GM12878 (cell line): ENCODE results near the gene DDX50. TPM values are rescaled to one million over a fixed set of nuclear protein-coding genes. Genes with fewer than 3 reads are reported as not detected.

Source experiments
- ATAC-seq: fragments of 200-7000 bp; cut with Tn5 transposase; 3 replicates; pipeline ENCODE4 v1.9.1; 2020; ENCODE audit warnings: mild to moderate bottlenecking, moderate library complexity
- BruUV-seq: library from RNA; stranded (reverse); fragments of 400-500 nt; replicated peaks from 2 replicates; lab custom pipeline; 2021; lab: Mats Ljungman, UMichigan
- CTCF ChIA-PET: fragments of 300-600 bp; sonication (Branson Sonifier 250); formaldehyde crosslinking; extraction: SDS; loops from one replicate; lab custom pipeline; 2021; ENCODE audit warnings: inconsistent platforms; lab: Yijun Ruan, JAX
- POLR2A ChIA-PET: fragments of 350-600 bp; formaldehyde crosslinking; extraction: SDS; loops from one replicate; lab custom pipeline; 2021; ENCODE audit warnings: inconsistent platforms; lab: Charles Lee
- RAD21 ChIA-PET: fragments of 300-600 bp; sonication (Branson Sonifier 250); formaldehyde crosslinking; loops from one replicate; lab custom pipeline; 2023; ENCODE audit warnings: antibody characterized with exemption; ENCODE audit not compliant: unreplicated experiment; lab: Charles Lee
- SMC1A ChIA-PET: fragments of 300-600 bp; sonication (Branson Sonifier 250); formaldehyde crosslinking; loops from one replicate; lab custom pipeline; 2023; ENCODE audit not compliant: unreplicated experiment, uncharacterized antibody; lab: Charles Lee
- DNase-seq: peaks from one replicate; pipeline ENCODE4 v3.0.0-alpha.2; 2011; ENCODE audit warnings: low read depth, low spot score
- FAIRE-seq: peaks from 3 replicates; lab custom pipeline; 2011; peaks lifted over from hg19 to GRCh38; lab: Jason Lieb, UNC
- H2AFZ ChIP-seq: 2 replicates; pipeline ENCODE4 v1.6.0; 2011; ENCODE audit warnings: low read depth, low read length, control low read depth; ENCODE audit not compliant: control insufficient read depth
- H3K27ac ChIP-seq: 2 replicates; pipeline ENCODE4 v1.5.1; 2011; ENCODE audit warnings: control low read depth; ENCODE audit not compliant: control insufficient read depth, insufficient read depth
- H3K27me3 ChIP-seq, 2 experiments: replicated peaks in 1 of 2; 2 replicates each; pipeline versions ENCODE4 v1.6.0 to v1.6.1; 2011; ENCODE audit warnings: low read length in 1 of 2; ENCODE audit not compliant: control insufficient read depth in 2 of 2, insufficient read depth in 2 of 2
- H3K36me3 ChIP-seq, 2 experiments: 2 replicates each; pipeline ENCODE4 v1.5.1; 2011; ENCODE audit warnings: low read length in 1 of 2; ENCODE audit not compliant: control insufficient read depth in 2 of 2, insufficient read depth in 2 of 2
- H3K4me1 ChIP-seq: 2 replicates; pipeline ENCODE4 v1.6.1; 2011; ENCODE audit warnings: mild to moderate bottlenecking, low read length, moderate library complexity, mixed read lengths; ENCODE audit not compliant: control insufficient read depth, insufficient read depth
- H3K4me2 ChIP-seq: 2 replicates; pipeline ENCODE4 v1.6.0; 2011; ENCODE audit warnings: control low read depth; ENCODE audit not compliant: control insufficient read depth, insufficient read depth
- H3K4me3 ChIP-seq: fragments of 200-600 bp; sonication (generic); 2 replicates; pipeline ENCODE4 v1.5.1; 2016
- H3K79me2 ChIP-seq: 2 replicates; pipeline ENCODE4 v1.6.0; 2011; ENCODE audit warnings: low read length; ENCODE audit not compliant: control insufficient read depth, insufficient read depth
- H3K9ac ChIP-seq: 2 replicates; pipeline ENCODE4 v1.8.0; 2011; ENCODE audit warnings: low read length, control low read depth, mixed read lengths; ENCODE audit not compliant: control insufficient read depth, insufficient read depth
- H3K9me3 ChIP-seq: replicated peaks from 3 replicates; pipeline ENCODE4 v1.5.1; 2011; ENCODE audit warnings: mild to moderate bottlenecking, low read length; ENCODE audit not compliant: control insufficient read depth, insufficient read depth
- H4K20me1 ChIP-seq: 2 replicates; pipeline ENCODE4 v1.6.0; 2011; ENCODE audit not compliant: control insufficient read depth, insufficient read depth
- CHD4 ChIP-seq: fragments of 200-600 bp; sonication (generic); IDR thresholded peaks from 2 replicates; pipeline ENCODE4 v1.6.1; 2016; ENCODE audit warnings: mild to moderate bottlenecking
- CREB1 ChIP-seq: IDR thresholded peaks from 2 replicates; pipeline ENCODE4 v1.6.1; 2012; ENCODE audit warnings: low read depth, mild to moderate bottlenecking, inconsistent platforms
- EP300 ChIP-seq, 2 experiments: fragments of 150-350 bp in 1 of 2; IDR thresholded peaks; 2 replicates each; pipeline ENCODE4 v1.6.1; 2011 to 2012; ENCODE audit warnings: low read depth in 2 of 2, low read length in 2 of 2, borderline replicate concordance in 1 of 2, improper control_type of control experiment in 1 of 2, inconsistent platforms in 1 of 2; ENCODE audit not compliant: control insufficient read depth in 1 of 2
- EZH2 ChIP-seq: IDR thresholded peaks from 2 replicates; pipeline ENCODE4 v1.6.1; 2012; ENCODE audit warnings: low read depth, mild to moderate bottlenecking, control low read depth, inconsistent platforms, low read length, borderline replicate concordance; ENCODE audit not compliant: control insufficient read depth
- IRF3 ChIP-seq: fragments of 450-650 bp; IDR thresholded peaks from 2 replicates; pipeline ENCODE4 v1.6.1; 2014; ENCODE audit warnings: mild to moderate bottlenecking
- KDM1A ChIP-seq: fragments of 200-600 bp; sonication (generic); IDR thresholded peaks from 2 replicates; pipeline ENCODE4 v1.6.1; 2016; ENCODE audit warnings: borderline replicate concordance
- NR2C1 ChIP-seq: fragments of 450-650 bp; IDR thresholded peaks from 2 replicates; pipeline ENCODE4 v1.6.1; 2017; ENCODE audit warnings: antibody characterized with exemption, mild to moderate bottlenecking, moderate library complexity
- PBX3 ChIP-seq: IDR thresholded peaks from 2 replicates; pipeline ENCODE4 v1.6.1; 2011; ENCODE audit warnings: mild to moderate bottlenecking, low read depth, low read length, moderate library complexity; ENCODE audit not compliant: insufficient replicate concordance
- RAD51 ChIP-seq: fragments of 450-650 bp; IDR thresholded peaks from 2 replicates; pipeline ENCODE4 v1.6.1; 2016; ENCODE audit warnings: moderate library complexity, mild to moderate bottlenecking, inconsistent platforms
- RBBP5 ChIP-seq: fragments of 200-600 bp; sonication (generic); conservative IDR thresholded peaks from 2 replicates; pipeline ENCODE4 v1.6.1; 2016
- SUPT20H ChIP-seq: IDR thresholded peaks from 2 replicates; pipeline ENCODE4 v1.6.1; 2011; ENCODE audit warnings: low read depth, mild to moderate bottlenecking, low read length, moderate library complexity, borderline replicate concordance; ENCODE audit not compliant: control insufficient read depth
- TAF1 ChIP-seq: IDR thresholded peaks from 2 replicates; pipeline ENCODE4 v1.6.1; 2011; ENCODE audit warnings: mild to moderate bottlenecking, low read depth, low read length, borderline replicate concordance
- ZBTB40 ChIP-seq: fragments of 450-650 bp; IDR thresholded peaks from 2 replicates; pipeline ENCODE4 v1.6.1; 2016; ENCODE audit warnings: mild to moderate bottlenecking, moderate library complexity, borderline replicate concordance
- WGBS: methylation state at CpG from one replicate; pipeline ENCODE4 v1.1.6; 2016; ENCODE audit warnings: low lambda C conversion rate; ENCODE audit not compliant: insufficient replicate concordance, insufficient coverage; ENCODE audit errors: missing lambda C conversion rate; 5-methylcytosine and 5-hydroxymethylcytosine counted together
- in situ Hi-C: fragments of 300-500 bp; cut with MboI; formaldehyde crosslinking; loops from 9 replicates; pipeline ENCODE4 v1.14.3; 2018; ENCODE audit warnings: mixed read lengths
- intact Hi-C: fragments of 100-400 bp; cut with micrococcal nuclease; formaldehyde crosslinking; loops from one replicate; pipeline ENCODE4 v1.14.2; 2022; ENCODE audit not compliant: unreplicated experiment
- polyA plus RNA-seq, 11 experiments: library from polyadenylated mRNA; depleted of rRNA in 4 of 11; unstranded in 6 of 11; stranded (reverse) in 5 of 11; fragments of >200 nt; fragmentation: Nextera tagmentation in 4 of 11; fragmentation: Illumina TruSeq in 1 of 11; extraction: Ambion mirVana in 4 of 11; extraction: Trizol in 1 of 11; gene quantifications; 1 replicate in 1 of 11; 2 replicates in 10 of 11; pipeline versions ENCODE4 v1.2.1 to v1.2.3, GENCODE V29; 2011 to 2016; ENCODE audit warnings: inconsistent platforms in 2 of 11, missing spikeins in 2 of 11, low read depth in 1 of 11
- total RNA-seq, 4 experiments: library from RNA; depleted of rRNA in 3 of 4; stranded (reverse); fragments of >200 nt in 3 of 4; fragmentation: Illumina TruSeq in 1 of 4; extraction: Trizol in 1 of 4; gene quantifications; 2 replicates each; pipeline versions ENCODE4 v1.2.1 to v1.2.3, GENCODE V29; 2013 to 2021
- TF ChIP-seq, protein P1 (sequence below): fragments of 450-650 bp; IDR thresholded peaks from 2 replicates; pipeline ENCODE4 v1.6.1; 2017; ENCODE audit warnings: low read depth, mild to moderate bottlenecking, moderate library complexity

DDX50 gene
- total and polyA plus RNA-seq, 10 of the 15 experiments (the other 5 are each of a cell fraction or from before 2014, with no cell fraction given) = 24.9 to 52.0 (median 36.8) TPM

- Histone ChIP-seq H3K27ac (no peak overlapping the region), H3K36me3 (no peaks in the 10 kb centered on the region), H3K79me2 (no peaks in the 10 kb centered on the region), H3K4me1 (no peaks in the 10 kb centered on the region), H3K4me2 (no peak overlapping the region), H3K27me3 (no peaks in the 10 kb centered on the region), H3K9me3 (no peaks in the 10 kb centered on the region), H4K20me1 (no peaks in the 10 kb centered on the region), H3K4me3 (no peak overlapping the region), H3K9ac (no peak overlapping the region), H2AFZ (no peak overlapping the region)
- in situ Hi-C loops (no loop called here), intact Hi-C loops (no loop called here)
- no peak for ATAC-seq
- RAD21 ChIA-PET = no interaction called here
- POLR2A ChIA-PET = no interaction called here
- SMC1A ChIA-PET = interaction anchor here (1.2 kb wide), 1 partner anchor 38 kb away, joined by 3 read pairs; no protein-coding TSS in a partner anchor
- CTCF ChIA-PET = interaction anchor here (0.7 kb wide), 1 partner anchor 22 kb away, joined by 3 read pairs; no protein-coding TSS in a partner anchor
- FAIRE-seq = no peak
- BruUV-seq = no TSS peak
- WGBS = 46% methylated on average over 15 of the region's 15 CpGs
- no peak for DNase-seq
- no peak for TF ChIP-seq CREB1
- no peak for TF ChIP-seq CHD4
- no peak for TF ChIP-seq EZH2
- TF ChIP-seq TAF1 = no peak
- no peak for TF ChIP-seq KDM1A
- no peak for TF ChIP-seq EP300 (IDR thresholded peaks at IDR 0.05; ENCODE audit: borderline replicate concordance in 1 of 2, control insufficient read depth in 1 of 2, low read depth in 2 of 2, low read length in 2 of 2)
- no peak for TF ChIP-seq PBX3
- TF ChIP-seq NR2C1 = no peak
- TF ChIP-seq RBBP5 = no peak
- no peak for TF ChIP-seq SUPT20H
- TF ChIP-seq ZBTB40 = no peak
- TF ChIP-seq, protein P1, sequence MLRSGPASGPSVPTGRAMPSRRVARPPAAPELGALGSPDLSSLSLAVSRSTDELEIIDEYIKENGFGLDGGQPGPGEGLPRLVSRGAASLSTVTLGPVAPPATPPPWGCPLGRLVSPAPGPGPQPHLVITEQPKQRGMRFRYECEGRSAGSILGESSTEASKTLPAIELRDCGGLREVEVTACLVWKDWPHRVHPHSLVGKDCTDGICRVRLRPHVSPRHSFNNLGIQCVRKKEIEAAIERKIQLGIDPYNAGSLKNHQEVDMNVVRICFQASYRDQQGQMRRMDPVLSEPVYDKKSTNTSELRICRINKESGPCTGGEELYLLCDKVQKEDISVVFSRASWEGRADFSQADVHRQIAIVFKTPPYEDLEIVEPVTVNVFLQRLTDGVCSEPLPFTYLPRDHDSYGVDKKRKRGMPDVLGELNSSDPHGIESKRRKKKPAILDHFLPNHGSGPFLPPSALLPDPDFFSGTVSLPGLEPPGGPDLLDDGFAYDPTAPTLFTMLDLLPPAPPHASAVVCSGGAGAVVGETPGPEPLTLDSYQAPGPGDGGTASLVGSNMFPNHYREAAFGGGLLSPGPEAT = no peak
- no peak for TF ChIP-seq IRF3
- no peak for TF ChIP-seq RAD51
These were observed 24.6 kb upstream of the DDX50 start for GRCh38 chr10:68876246-68877138.
